ENCODE data around the gene NELFA.

The NELFA gene

DNA sequence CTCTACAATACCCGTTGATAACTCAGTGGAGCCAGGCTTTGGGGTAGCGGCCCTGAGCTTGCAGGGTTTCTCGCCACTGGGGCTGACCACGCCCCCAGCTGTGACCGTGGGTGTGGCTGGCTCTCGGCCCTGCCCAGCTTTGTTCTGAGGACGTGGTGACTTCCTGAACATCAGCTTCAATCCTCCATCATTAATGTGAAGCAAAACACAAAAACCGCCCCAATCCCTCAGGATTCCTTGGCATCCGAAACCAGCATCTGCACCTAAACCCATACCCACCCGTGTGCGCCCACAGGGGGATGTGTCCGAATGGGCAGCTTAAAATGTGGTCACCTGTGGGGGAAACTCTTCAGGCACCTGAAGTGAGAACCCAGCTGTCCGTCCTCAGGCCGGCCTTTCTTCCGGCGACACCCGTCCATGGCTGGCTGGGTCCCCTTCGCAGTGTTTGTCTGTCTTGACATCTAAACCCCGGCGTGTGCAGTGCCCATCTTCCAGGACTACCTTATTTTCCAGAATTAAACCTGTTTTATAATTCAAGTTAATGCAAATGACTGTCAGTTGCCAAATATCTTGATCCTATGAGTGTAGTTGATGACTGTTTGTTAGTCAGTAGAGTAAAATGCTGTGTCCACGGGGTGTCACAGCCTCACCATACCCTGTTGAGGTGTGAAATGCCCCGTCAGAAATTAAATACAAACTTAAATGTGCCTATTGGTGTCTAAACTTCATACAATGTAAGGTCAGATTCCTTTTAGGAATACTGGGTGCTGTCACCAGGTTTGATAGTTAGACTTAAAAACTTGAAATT, 27.3 kb downstream of the NELFA start:
- DNase-seq = no peak

DNA sequence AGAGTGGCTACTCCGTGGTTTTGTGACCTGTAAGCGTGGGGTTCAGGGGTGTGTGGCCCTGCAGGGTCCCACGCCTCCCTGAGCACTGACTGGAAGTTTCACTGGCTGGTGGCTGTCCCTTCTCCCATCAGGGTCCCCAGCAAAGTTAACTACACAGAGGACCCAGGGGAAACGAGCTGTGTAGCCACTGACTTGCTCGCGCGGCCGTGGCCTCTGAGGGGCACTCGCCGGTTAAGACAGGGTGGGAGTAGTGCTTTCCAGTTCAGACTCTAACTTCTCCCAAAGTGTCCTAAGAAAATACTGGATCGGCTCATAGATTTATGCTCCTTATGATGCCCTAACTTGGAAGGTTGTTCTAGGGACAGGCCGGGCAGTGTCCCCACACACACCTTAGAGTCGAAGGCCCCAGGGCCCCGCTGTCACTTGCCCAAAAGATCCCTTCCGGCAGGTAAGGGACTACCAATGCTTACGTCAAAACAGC, 28.2 kb downstream of the NELFA start:
- DNase-seq = no peak

DNA sequence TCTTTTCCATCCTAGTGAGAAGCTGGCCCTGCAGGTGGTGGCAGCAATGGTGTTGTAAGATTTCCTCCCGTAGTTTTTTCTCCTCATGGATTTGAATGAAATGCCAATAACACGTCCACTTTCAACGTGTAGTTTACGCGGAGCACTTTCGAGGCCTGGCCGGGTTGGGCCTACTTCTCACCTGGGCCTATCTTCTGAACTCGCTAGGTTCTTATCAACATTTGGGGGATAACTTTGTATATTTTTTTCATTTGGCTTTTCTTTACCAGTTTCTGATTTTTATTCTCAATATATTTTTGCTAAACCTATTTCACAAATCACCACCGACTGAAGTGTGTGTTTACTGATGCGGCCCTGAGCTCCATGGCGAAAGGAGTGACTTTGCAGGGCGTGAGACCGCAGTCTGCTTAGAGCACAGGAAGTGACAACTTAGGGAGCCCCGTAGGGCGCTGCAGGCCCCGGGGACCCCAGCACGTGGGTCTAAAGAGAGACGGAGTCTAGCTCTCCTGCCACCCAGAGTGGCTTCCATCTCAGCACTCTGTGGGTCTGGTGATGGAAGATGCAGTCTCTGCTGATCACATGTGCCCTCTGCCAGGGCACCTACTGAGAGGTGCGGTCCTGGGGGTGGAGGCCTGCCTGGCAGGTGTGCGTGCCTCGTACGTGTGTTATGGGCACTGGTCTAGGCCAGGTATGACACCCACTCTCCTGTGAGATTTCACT, 29.1 kb downstream of the NELFA start:
- DNase-seq = no peak

DNA sequence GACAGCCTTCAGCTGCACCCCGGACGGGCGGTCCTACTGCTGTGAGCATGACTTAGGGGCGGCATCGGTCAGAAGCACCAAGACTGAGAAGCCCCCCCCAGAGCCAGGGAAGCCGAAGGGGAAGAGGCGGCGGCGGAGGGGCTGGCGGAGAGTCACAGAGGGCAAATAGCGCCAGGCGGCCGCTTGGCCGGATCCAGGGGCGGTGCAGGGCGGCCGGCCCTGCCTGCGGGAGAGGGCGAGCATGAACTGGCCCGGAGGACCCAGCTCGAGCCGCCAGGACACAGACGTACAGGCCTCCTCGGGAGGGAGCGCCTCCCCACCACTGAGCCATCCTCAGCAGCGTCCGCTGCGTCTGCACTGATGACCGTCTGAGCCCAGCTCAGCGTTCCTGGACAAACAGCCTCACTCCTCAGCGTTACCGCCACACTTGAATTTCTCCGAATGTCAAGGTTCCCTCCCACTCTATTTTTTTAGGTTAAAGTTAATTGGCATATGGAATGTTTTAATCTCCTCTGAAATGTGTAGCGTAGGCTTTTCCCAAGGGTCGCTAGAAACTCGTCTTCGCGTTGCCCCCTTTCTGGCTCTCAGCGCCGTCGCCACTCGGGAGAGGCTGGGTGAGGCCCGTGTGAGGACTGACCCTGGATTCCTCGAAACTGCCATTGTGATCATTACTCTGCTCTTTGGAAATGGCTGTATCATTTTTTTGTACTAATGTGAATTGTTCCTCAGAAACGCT, 29.9 kb downstream of the NELFA start:
- no peak for DNase-seq

DNA sequence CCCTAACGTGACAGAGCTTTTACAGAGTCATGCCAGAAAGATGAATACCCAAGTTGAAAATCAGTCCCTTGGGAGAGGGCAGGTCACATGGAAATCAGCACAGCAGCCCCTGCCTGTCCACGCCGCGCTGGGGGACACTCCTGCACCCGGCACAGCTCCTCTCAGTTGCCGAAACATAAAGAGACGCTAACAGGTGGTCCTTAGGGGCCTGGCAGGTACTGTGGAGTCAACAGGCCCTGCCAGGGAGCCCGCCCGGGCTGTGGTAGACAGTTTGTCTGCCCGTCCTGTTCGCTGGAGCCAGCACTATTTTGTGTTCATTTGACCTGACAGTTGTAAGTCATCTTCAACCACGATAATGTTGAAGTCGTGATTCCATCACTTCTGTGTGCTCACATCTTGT, 30.5 kb downstream of the NELFA start:
- no peak for DNase-seq

DNA sequence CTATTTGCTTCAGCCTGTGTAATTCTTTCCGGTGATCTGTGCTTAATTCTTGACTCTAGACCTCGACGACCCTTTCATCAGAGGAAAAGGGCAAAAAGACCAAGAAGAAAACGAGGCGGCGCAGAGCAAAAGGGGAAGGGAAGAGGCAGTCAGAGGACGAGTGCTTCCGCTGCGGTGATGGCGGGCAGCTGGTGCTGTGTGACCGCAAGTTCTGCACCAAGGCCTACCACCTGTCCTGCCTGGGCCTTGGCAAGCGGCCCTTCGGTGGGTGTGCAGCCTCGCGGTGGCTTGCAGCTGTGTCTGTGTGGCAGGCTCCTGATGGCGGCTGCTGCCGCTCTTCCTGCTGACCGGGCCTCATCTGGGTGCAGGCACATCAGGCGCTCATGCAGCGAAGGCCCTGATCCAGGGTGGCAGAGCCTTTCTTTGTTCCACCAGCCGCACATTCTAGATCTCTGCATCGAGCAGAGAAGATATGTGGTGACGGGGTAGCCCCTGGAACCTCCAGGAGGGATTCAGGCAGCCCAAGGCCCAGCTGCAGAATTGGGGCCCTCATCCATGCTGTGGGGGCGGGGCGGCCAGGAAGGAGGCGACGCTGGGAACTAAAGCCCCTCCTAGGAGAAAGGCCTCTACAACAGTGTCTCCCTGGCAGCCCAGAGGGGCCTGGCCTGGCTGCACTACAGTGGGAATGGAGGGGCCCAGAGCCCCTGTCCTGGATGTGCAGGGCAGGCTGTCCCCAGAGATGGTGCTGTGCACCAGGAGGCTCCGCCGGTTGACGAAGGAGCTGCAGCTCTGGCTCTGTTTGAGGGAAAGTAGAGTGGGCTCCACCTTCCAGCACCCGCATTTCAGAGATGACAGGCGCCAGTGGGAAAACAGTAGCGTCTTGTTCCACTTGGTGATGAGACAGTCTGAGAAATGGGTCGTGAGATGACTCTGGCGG, 32.1 kb downstream of the NELFA start:
- DNase-seq = no peak

DNA sequence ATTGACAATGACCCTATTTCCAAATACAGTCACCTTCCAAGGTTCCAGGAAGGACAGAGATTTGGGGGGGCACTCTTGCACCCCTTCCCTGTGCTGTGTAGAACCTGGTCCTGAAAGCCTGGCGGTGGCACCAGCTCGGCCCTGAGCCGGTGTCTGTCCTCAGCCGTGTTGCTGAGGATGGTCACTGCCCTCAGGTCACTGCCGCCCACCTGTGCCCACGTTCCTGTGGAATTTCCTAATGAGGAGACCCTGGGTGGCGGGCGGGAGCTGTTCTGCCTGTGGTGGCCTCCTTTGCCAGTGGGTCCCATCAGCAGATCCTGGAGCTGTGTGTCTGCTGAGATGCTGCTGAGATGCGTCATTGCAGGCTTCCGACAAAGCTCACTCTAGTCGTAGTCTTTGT, 32.9 kb downstream of the NELFA start:
- no peak for DNase-seq

DNA sequence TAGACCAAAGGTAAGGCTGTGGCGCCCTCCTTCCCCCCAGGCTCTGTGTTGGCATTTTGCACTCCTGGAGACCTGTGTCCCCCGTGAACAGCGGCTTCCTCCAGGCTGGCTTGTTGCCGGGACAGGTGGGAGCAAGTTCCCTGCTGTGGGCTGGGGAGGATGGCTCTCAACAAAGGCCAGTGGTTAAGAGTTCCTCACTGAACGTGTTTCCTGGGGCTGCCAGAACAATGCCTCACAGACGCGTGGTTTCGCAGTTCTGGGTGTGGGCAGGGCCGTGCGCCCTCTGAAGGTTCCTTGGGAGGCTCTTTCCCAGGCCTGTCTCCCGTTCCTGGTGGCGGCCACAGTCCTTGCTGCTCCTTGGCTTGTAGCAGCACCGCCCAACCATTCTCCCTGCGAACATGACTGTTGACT, 33.4 kb downstream of the NELFA start:
- no peak for DNase-seq

DNA sequence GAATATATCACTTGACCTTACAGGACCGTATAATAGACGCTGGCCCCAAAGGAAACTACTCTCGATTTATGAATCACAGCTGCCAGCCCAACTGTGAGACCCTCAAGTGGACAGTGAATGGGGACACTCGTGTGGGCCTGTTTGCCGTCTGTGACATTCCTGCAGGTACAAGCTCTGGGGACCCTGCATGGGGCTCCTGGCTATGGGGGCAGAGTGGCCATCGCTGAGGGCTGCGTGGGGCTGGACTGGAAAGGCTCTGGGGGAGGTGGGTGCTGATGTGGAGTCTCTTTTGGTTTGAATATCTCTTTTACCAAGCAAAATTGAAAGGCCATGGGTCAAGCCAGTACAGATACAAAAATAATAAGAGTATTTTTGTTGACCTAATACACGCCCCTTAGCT, 33.9 kb downstream of the NELFA start:
- no peak for DNase-seq

DNA sequence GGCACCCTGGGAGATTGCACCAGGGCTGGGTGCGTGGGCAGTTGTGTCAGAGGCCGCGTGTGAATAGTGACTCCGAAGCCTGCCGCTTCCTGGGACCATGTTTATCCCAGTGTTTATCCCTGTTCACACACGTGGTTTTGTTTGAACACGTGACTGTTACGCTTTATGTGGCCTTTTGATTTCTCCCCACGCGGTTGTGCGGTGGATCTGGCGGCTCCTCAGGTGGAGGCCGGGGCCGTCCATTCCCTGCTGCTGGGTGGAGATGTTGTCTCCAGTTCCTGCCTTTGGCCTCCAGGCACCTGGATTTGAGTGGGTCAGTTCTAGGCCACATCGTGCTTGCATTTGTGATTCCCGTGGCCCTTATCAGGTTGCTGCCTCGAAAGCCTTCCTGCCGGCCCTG, 35.1 kb downstream of the NELFA start:
- DNase-seq = no peak

DNA sequence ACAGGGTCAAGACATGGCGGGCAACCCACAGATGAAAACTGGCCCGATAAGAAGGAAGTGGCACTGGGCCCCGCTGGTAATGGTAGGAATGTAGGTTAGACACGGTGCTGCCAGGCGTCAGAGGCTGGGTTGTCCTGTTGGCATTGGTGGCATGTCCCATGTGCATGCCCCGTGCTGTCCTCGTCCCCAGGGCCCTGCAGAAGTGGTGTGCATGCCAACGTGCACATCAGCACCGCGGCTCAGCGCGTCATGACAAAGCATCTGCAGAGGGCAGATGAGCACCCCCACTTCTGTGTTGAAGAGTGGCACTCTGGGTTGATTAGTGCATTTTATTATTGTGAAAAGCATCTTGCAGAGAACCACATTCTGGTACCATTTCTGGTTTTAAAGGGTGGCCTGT, 35.6 kb downstream of the NELFA start:
- DNase-seq = no peak

DNA sequence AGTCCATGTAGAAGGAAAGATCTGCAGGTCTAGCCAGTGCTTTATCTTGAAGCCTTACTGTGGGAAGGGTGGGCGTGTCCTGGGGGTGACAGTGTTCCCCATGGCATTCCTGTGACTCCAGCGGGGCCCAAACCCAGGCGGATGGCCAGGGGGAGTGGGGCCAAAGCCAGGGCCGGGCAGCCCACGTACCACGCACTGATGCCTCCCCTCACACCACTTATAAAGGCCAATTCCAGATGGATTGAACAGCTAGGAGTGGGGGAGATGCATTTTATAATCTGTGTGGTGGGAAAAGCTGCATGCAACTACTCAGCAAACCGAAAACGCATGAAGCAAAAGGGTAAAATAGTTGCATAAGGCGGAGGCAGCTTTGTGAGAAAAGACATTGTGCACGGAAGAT, 36.4 kb downstream of the NELFA start:
- no peak for DNase-seq

DNA sequence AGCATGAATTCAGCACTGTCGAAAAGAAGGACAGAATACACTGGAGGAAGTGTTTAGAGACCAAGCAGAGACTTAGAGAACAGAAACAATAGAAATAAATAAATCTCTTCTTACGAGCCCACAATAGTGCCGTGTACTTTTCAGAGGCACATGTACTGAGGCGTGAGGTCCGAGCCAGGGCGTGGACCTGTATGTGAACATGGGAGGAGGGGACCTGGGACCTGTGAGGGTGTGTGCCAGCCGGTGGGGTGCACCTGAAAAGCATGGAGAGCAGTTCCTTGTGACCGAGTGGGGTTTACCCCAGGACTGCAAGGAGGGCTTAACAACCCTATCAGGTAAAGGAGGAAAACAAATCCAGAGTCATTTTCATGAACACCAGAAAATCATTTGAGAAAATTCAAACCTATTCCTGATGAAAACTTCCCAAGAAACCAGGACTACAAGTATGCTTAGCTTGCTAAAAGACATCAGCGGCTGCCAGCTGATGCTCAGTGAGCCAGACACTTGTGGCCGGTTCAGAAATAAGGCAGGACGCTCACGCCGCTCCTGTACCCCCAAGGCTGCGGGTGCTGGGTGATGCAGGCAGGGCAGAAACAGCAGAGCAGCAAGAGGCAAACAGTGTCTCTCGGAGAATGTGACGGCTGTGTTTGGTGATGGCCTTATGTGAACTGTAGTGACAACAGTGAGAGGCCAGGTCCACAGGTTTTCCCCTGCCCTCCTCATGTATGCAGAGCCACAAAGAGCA, 37.1 kb downstream of the NELFA start:
- no peak for DNase-seq

DNA sequence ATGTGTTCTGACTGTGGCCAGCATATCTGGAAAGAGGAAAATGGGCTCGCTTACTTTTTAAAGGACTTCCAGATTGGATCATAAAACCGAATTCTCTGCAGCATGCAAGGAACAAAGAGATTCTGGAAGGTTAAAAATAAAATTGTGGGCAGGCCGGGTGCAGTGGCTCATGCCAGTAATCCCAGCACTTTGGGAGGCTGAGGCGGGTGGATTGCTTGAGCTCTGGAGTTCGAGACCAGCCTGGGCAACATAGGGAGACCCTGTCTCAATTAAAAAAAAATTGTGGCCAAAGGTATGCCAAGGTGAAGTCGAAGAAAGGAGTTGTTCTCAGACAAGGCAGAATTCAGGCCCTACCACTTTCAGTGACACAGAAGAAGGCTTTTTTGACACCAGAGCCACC, 37.8 kb downstream of the NELFA start:
- DNase-seq = no peak

DNA sequence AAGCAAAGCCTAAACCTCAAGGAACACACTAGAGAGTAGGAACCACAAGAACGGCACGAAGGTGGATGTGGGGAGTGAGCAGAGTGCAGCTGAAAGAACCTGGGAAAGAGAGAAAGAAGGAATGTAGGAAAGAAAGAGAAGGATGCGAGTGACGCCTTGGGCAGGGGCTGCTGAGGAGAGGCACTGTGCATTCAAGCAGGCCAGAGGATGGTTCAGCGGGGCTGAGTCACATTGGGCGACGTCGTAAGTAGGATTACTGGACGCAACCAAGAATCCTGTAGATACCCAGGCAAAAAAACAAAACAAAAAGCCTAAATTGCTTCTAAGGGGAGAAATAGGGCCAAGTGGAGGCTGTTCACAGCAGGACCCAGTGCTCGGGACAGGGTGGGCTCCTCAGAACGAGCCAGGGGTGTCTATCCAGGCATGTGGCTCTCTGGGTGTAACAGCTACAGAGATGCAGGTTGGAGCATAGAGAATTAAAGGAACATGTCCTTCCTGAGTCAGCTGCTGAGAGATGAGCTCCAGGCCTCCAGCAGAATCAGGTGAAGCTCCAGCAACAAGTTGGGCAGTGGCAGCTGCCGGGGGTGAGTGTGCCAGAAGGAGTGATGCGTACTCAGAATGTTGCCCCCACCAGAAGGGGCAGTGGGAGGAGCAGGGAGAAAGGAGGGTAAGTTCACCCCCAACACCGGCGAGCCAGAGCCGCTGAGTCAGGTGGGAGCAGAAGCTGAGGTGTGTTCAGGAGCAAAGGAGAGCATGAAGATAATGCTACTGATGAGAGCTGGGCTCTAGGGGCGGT, 38.6 kb downstream of the NELFA start:
- DNase-seq = no peak

DNA sequence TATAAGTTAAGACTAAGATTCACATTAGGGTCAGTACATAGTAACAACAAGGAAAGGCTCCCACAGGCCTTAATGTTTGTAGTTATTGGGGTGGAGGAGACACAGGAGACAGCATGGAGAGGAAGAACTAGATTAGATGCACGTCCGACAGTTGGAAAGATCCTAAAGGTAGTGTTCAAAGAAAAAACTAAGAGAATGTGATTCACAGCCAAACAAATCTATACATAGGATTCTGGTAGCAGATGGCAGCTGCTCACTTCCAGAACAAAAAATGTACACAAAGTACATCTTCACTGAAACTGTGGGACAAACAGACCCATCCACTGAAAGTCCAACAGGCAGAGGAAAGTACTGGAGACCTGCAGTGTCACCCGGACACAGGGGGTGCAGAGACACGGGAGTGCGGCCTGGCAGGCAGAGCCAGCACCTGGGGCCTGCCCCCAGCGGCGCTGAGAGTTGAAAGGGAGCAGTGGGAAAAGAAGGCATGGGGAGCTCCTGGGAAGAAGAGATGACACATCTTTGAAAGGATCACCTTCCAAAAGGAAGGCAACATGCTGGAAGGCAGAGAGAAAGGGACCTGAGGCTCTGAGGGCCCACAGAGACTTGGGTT, 40.0 kb downstream of the NELFA start:
- DNase-seq = no peak

DNA sequence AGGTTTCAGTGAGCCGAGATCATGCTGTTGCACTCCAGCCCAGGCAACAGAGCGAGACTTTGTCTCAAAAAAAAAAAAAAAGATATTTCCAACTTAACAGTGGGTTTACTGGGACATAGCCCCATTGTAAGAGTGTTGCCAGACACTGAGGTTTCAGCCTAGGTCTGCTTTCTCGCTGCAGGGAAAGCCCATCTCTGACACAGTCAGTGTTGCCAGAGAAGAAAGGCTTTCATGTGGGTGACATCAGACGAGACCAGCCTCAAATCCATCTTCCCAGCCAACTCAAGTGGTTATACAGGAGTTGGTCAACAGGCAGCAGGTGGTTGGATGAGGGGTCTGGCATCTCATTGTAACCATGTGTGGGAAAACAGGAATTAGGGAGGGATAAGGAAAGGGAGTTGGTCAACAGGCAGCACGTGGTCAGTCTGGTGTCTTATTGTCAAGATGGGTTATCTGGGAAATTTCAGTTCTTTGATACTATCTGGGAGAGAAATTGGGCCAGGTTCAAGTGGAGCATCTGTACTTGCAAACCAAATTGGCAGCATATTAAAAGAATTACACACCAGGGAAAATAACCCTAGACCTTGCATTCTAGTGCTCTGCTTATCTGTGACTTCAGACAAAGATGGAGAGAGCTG, 41.1 kb downstream of the NELFA start:
- DNase-seq = no peak

DNA sequence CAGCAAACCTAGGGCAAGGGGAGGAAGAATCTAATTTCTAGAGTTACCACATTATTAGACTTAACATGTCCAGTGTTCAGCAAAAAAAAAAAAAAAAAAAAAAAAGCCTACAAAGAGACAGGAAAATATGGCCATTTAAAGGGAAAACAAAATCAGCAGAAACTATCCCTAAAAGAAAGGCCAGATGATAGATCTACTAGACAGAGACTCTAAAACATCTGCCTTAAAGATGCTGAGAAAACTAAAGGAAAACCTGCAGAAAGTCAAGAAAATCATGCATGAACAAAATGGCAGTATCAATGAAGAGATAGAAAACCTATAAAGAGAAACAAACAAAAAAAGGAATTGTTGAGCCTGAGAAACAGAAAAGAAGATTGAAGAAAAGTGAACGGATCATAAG, 43.8 kb downstream of the NELFA start:
- no peak for DNase-seq

DNA sequence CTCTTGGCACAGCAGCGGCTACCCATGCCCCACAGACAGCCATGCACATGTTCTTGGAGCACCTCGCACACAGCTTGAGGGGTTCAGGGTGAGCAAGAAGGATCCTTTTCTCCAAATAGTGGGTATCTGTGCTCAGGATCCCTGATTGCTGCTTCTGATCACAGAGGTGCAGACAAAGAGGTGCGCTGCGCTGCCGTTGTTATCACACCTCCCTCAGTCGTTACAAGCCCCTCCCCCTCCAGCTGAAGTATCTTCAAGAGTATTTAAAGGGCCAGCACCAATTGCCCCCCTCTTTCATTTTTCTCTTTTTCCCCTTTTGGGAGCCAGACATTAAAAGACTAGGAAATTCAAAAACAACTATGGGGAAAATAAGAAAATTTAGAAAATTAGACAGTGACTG, 44.3 kb downstream of the NELFA start:
- DNase-seq = no peak

DNA sequence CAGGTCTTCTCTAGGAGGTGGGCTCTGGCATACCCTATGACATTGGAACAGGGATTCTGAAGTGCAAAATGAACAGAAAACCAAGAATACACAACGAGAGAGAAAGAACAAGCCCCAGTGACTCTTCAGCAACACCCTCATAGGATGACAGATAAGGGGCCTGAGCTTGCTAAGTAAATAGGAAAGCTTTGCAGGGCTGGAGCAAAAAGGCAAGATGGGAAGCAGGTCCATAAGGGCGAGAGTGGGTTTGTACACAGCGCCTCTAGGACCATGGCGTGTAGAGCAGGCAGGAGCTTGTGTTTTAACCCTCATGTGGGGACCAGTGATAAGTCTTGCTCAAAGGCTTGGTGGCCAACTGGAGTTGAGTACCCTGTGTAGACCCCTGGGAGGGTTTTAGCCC, 45.8 kb downstream of the NELFA start:
- no peak for DNase-seq

Measured in SIG-M5 (cell line).